ENCODE results near the gene KMT2C.
A peak's percentile ranks its signal among the peaks of the same experiment; 100 is the strongest.

- peak in 3 of 11 experiments; percentile 12 to 32 (median 20) for TF ChIP-seq CTCF (IDR thresholded peaks at IDR 0.05 in 8 of 11, conservative IDR thresholded peaks at IDR 0.05 in 3 of 11)
- peak in 2 of 3 donors; percentile 74 to 90 for TF ChIP-seq POLR2A (IDR thresholded peaks at IDR 0.05)
Observed at GRCh38 chr7:152463709-152464311, 28.0 kb upstream of the KMT2C start.
